ENCODE data around the gene GLOD4.

The GLOD4 gene

DNA sequence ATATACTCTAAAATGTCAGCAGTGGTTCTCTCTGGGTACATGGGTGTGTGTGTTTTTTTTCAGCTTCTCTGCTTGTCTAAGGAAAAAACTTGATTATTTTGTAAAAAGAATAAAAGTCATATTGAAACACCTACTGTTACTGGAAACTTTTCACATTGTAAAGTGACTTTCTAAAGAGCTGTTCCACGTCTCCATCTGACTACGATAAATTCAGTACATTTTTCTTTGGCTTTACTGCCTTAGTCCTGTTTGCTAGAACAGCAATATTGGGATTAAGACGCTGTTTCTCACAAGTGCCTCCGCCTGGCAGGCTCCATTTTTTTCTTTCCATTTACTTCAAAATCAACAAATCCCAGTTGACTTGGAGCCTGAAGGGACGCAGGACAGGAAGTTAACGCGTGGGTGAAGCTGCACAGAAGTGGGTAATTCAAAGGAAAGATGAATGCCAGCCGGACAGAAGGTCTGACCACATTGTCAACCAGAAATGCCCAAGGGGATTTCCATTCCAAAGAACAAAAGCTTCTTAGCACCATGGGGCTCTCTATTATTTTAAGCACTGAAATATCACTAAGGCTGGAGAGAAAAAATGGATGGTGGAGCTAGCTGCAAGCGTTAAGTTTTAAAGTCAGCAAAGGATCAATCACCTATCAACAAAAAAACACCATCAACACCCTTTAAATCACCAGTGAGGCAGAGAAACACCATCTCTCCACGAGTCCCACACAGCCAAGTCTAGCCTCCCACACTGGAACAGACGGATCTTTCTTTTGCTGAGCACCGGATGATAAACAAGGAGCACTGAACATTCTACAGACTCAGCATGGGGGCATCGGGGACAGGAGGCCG lies 8.4 kb downstream of the GLOD4 start:
- H3K36me3 ChIP-seq (ENCODE audit: insufficient read depth, low read length): peaks cover 94% of the 10 kb centered on the region
- TF ChIP-seq, protein P1, sequence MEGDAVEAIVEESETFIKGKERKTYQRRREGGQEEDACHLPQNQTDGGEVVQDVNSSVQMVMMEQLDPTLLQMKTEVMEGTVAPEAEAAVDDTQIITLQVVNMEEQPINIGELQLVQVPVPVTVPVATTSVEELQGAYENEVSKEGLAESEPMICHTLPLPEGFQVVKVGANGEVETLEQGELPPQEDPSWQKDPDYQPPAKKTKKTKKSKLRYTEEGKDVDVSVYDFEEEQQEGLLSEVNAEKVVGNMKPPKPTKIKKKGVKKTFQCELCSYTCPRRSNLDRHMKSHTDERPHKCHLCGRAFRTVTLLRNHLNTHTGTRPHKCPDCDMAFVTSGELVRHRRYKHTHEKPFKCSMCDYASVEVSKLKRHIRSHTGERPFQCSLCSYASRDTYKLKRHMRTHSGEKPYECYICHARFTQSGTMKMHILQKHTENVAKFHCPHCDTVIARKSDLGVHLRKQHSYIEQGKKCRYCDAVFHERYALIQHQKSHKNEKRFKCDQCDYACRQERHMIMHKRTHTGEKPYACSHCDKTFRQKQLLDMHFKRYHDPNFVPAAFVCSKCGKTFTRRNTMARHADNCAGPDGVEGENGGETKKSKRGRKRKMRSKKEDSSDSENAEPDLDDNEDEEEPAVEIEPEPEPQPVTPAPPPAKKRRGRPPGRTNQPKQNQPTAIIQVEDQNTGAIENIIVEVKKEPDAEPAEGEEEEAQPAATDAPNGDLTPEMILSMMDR (IDR thresholded peaks at IDR 0.05; ENCODE audit: low read length): no peak
- no peak for TF ChIP-seq EZH2 (IDR thresholded peaks at IDR 0.05; ENCODE audit: borderline replicate concordance, low read length)
- H3K4me1 ChIP-seq (ENCODE audit: insufficient read depth, low read length, severe bottlenecking): peaks cover 5% of the 10 kb centered on the region
- no peaks in the 10 kb centered on the region for H3F3A ChIP-seq (ENCODE audit: insufficient read depth, low read length)
- no peak overlapping the region for H2AFZ ChIP-seq (ENCODE audit: low read length)
- no peaks in the 10 kb centered on the region for H3K27me3 ChIP-seq (ENCODE audit: insufficient read depth, low read length)
- no peaks in the 10 kb centered on the region for H3K9me3 ChIP-seq (ENCODE audit: low read length)
- H3K4me3 ChIP-seq (ENCODE audit: low read depth, low read length, poor library complexity, severe bottlenecking): no peak overlapping the region
- no peak overlapping the region for H3K4me2 ChIP-seq (ENCODE audit: low read length)
- H4K20me1 ChIP-seq (ENCODE audit: insufficient read depth, low read length): no peaks in the 10 kb centered on the region
- no peaks in the 10 kb centered on the region for H3K9me2 ChIP-seq (ENCODE audit: low read depth, low read length)
- no peak overlapping the region for H3K27ac ChIP-seq (ENCODE audit: low read depth, low read length, poor library complexity, severe bottlenecking)
- H3K9ac ChIP-seq (ENCODE audit: low read length): no peak overlapping the region
- H3K79me2 ChIP-seq (ENCODE audit: insufficient read depth, low read length): no peaks in the 10 kb centered on the region

DNA sequence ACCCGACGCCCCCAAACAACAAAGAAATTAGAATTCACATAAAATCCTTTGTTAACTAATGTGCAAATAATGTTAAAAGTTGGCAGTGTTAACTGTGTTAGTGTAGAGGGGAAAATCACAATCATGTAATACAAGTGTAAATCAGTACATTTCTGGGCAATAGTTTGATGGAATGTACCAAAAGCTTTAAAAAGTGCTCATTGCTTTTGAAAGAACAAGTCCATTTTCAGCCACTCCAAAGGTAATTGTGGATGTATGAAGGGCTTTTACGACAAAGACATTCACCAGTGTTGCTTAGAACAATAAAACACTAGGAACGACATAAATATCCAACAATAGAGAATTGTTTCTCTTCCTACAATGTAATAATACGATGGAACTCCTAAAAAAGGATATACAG lies 9.1 kb downstream of the GLOD4 start:
- Histone ChIP-seq H3K79me2 (ENCODE audit: insufficient read depth, low read length) (no peaks in the 10 kb centered on the region), H3K9ac (ENCODE audit: low read length) (no peak overlapping the region), H3K27ac (ENCODE audit: low read depth, low read length, poor library complexity, severe bottlenecking) (no peak overlapping the region), H3K27me3 (ENCODE audit: insufficient read depth, low read length) (no peaks in the 10 kb centered on the region), H3F3A (ENCODE audit: insufficient read depth, low read length) (no peaks in the 10 kb centered on the region), H3K36me3 (ENCODE audit: insufficient read depth, low read length) (peaks cover 87% of the 10 kb centered on the region), H2AFZ (ENCODE audit: low read length) (no peak overlapping the region), H3K9me2 (ENCODE audit: low read depth, low read length) (no peaks in the 10 kb centered on the region), H4K20me1 (ENCODE audit: insufficient read depth, low read length) (no peaks in the 10 kb centered on the region), H3K4me3 (ENCODE audit: low read depth, low read length, poor library complexity, severe bottlenecking) (no peak overlapping the region), H3K4me2 (ENCODE audit: low read length) (no peak overlapping the region), H3K9me3 (ENCODE audit: low read length) (no peaks in the 10 kb centered on the region), H3K4me1 (ENCODE audit: insufficient read depth, low read length, severe bottlenecking) (peaks cover 5% of the 10 kb centered on the region)
- TF ChIP-seq, protein P1 (IDR thresholded peaks at IDR 0.05; ENCODE audit: low read length): no peak
- TF ChIP-seq EZH2 (IDR thresholded peaks at IDR 0.05; ENCODE audit: borderline replicate concordance, low read length): no peak

DNA sequence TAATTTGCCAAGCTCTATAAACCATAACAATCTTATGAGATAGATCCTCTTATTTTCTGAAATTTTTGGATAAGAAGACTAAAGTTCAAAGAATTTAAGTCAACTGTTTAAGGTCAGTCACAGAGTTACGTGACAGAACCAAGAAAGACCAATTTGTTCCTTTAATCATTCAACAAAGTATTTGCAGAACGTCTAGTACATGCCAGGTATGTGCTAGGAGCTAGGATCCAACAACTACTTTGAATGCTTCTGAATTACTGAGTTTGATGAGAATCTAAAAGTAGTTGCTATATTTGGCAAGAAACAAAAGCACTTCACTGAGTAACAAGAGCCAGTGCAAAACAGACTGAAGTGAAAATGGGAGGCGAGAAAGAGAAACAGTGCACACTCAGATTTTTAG lies 15.0 kb downstream of the GLOD4 start:
- no peaks in the 10 kb centered on the region for H3K4me1 ChIP-seq (ENCODE audit: insufficient read depth, low read length, severe bottlenecking)
- no peak overlapping the region for H3K4me2 ChIP-seq (ENCODE audit: low read length)
- peaks cover 68% of the 10 kb centered on the region for H3K36me3 ChIP-seq (ENCODE audit: insufficient read depth, low read length)
- no peak overlapping the region for H3K27ac ChIP-seq (ENCODE audit: low read depth, low read length, poor library complexity, severe bottlenecking)
- H3K79me2 ChIP-seq (ENCODE audit: insufficient read depth, low read length): no peaks in the 10 kb centered on the region
- no peaks in the 10 kb centered on the region for H3K9me2 ChIP-seq (ENCODE audit: low read depth, low read length)
- no peaks in the 10 kb centered on the region for H3K9me3 ChIP-seq (ENCODE audit: low read length)
- H2AFZ ChIP-seq (ENCODE audit: low read length): no peak overlapping the region
- H3F3A ChIP-seq (ENCODE audit: insufficient read depth, low read length): no peaks in the 10 kb centered on the region
- no peaks in the 10 kb centered on the region for H3K27me3 ChIP-seq (ENCODE audit: insufficient read depth, low read length)
- H4K20me1 ChIP-seq (ENCODE audit: insufficient read depth, low read length): no peaks in the 10 kb centered on the region
- no peak overlapping the region for H3K9ac ChIP-seq (ENCODE audit: low read length)
- TF ChIP-seq, protein P1 (IDR thresholded peaks at IDR 0.05; ENCODE audit: low read length): no peak
- no peak for TF ChIP-seq EZH2 (IDR thresholded peaks at IDR 0.05; ENCODE audit: borderline replicate concordance, low read length)
- H3K4me3 ChIP-seq (ENCODE audit: low read depth, low read length, poor library complexity, severe bottlenecking): no peak overlapping the region

Data from OCI-LY1 (cell line).